Left ventricle myocardium inferior (tissue), 1 donor: Measurements from ENCODE around the gene GPR139. TPM values are rescaled to one million over a fixed set of nuclear protein-coding genes. Genes with fewer than 3 reads are reported as not detected.

Experiments
- DNase-seq: peaks from one replicate; pipeline ENCODE4 v3.0.0-alpha.2; 2020
- H3K27ac ChIP-seq: fragments of 200-600 bp; replicated peaks from 2 replicates; pipeline ENCODE4 v1.8.0; 2021
- H3K27me3 ChIP-seq: fragments of 200-600 bp; 2 replicates; pipeline ENCODE4 v1.8.0; 2021; ENCODE audit warnings: low read depth
- H3K36me3 ChIP-seq: fragments of 200-600 bp; 2 replicates; pipeline ENCODE4 v1.8.0; 2021
- H3K4me1 ChIP-seq: fragments of 200-600 bp; 2 replicates; pipeline ENCODE4 v1.8.0; 2021
- H3K4me3 ChIP-seq: fragments of 200-600 bp; 2 replicates; pipeline ENCODE4 v1.8.0; 2021; ENCODE audit warnings: mild to moderate bottlenecking, moderate library complexity
- H3K9me3 ChIP-seq: fragments of 200-600 bp; replicated peaks from 2 replicates; pipeline ENCODE4 v1.8.0; 2021
- CTCF ChIP-seq: fragments of 200-600 bp; IDR thresholded peaks from 2 replicates; pipeline ENCODE4 v1.8.0; 2021; ENCODE audit warnings: antibody characterized with exemption, mild to moderate bottlenecking, borderline replicate concordance
- intact Hi-C: fragments of 100-400 bp; cut with micrococcal nuclease; formaldehyde crosslinking; loops from one replicate; pipeline ENCODE4 v1.11.0; 2022
- total RNA-seq: library from RNA; stranded (reverse); fragmentation: NEBNext Ultra II Directional; extraction: Animal tissue kit (Norgen Biotek cat#: 25700); gene quantifications from one replicate; pipeline ENCODE4 v1.2.1, GENCODE V29; 2021
- donor health status: DM: no; HTN: yes; CAD: no; lungs with severe emphysema.

Gene GPR139
- total RNA-seq, 1 donor from 2014 or later: not detected

- no peak for DNase-seq
- Histone ChIP-seq H3K9me3 (peaks cover 7% of the 10 kb centered on the region), H3K4me1 (no peaks in the 10 kb centered on the region), H3K27me3 (peaks cover 54% of the 10 kb centered on the region), H3K4me3 (no peak overlapping the region), H3K36me3 (no peaks in the 10 kb centered on the region), H3K27ac (no peak overlapping the region)
- intact Hi-C loops: no loop called here
- no peak for TF ChIP-seq CTCF
Measured at GRCh38 chr16:20001856-20002707, 71.6 kb downstream of the GPR139 start.

GRCh38 chr16:19997734-19998133, 76.0 kb downstream of the GPR139 start:
- Histone ChIP-seq H3K4me1 (no peaks in the 10 kb centered on the region), H3K36me3 (no peaks in the 10 kb centered on the region), H3K27me3 (peaks cover 49% of the 10 kb centered on the region), H3K27ac (no peak overlapping the region), H3K9me3 (peaks cover under 1% of the 10 kb centered on the region), H3K4me3 (no peak overlapping the region)
- intact Hi-C loops: no loop called here
- TF ChIP-seq CTCF: no peak
- no peak for DNase-seq

DNA sequence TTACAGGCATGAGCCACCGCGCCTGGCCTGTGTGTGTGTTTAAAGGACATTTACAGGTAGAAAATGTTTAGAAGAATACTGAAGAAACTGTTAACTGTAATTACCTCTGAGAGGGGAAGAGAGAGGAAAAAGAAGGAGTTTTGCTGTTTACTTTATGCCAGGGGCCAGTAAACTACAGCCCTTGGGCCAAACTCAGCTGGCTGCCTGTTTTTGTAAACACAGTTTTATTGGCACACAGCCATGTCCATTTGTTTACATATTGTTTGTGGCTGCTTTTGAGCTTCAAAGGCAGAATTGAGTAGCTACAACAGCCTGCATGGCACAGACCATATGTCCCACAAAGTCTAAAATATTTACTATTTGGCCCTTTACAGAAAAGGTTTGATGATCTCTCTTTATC, 76.4 kb downstream of the GPR139 start:
- intact Hi-C loops: no loop called here
- no peak for TF ChIP-seq CTCF
- Histone ChIP-seq H3K4me1 (no peaks in the 10 kb centered on the region), H3K4me3 (no peak overlapping the region), H3K27me3 (peaks cover 47% of the 10 kb centered on the region), H3K9me3 (no peaks in the 10 kb centered on the region), H3K36me3 (no peaks in the 10 kb centered on the region), H3K27ac (no peak overlapping the region)
- no peak for DNase-seq

GRCh38 chr16:19994466-19995170, 79.1 kb downstream of the GPR139 start:
- intact Hi-C loops: no loop called here
- Histone ChIP-seq H3K9me3 (no peaks in the 10 kb centered on the region), H3K4me1 (no peaks in the 10 kb centered on the region), H3K27ac (no peak overlapping the region), H3K4me3 (no peak overlapping the region), H3K27me3 (peaks cover 45% of the 10 kb centered on the region), H3K36me3 (no peaks in the 10 kb centered on the region)
- TF ChIP-seq CTCF: no peak
- no peak for DNase-seq

DNA sequence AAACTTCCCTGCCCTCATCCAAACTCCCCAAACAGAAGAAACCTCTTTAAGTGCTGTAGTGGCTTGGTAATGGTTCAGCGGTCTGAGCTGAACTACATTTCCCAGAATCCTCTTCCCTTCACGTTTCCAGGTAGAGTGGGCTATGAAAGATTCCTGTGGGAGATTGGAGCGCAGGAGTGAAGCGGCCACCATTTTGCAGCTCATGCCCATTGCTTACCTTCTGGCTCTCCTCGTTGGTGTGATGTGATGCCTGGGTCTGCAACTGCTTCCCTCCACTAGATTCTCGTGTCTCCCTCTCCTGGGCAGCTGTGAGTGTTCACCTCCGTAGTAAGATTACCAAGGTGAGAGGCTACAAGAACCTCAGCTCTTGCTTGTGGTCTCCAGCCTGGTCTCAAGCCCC, 82.1 kb downstream of the GPR139 start:
- no peaks in the 10 kb centered on the region for H3K4me1 ChIP-seq
- no peak overlapping the region for H3K4me3 ChIP-seq
- no peak overlapping the region for H3K27ac ChIP-seq
- intact Hi-C loops: no loop called here
- no peaks in the 10 kb centered on the region for H3K36me3 ChIP-seq
- no peak for DNase-seq
- peaks cover 58% of the 10 kb centered on the region for H3K27me3 ChIP-seq
- no peaks in the 10 kb centered on the region for H3K9me3 ChIP-seq
- no peak for TF ChIP-seq CTCF
